GM19099 (cell line): Measurements from ENCODE around the gene ZNF699.

Source experiments
- POLR2A ChIP-seq: IDR thresholded peaks from 3 replicates; pipeline ENCODE4 v1.6.1; 2011; ENCODE audit warnings: low read depth; ENCODE audit not compliant: insufficient read length; ENCODE audit errors: extremely low read depth

The ZNF699 gene

GRCh38 chr19:9309139-9309973, at the start of gene ZNF699:
ZNF699 (minus strand) TSS chr19:9309838; CDS start chr19:9305119, 4,719 bp downstream.
- peak; percentile 72 for TF ChIP-seq POLR2A

- TF ChIP-seq POLR2A, result no peak
Measured at GRCh38 chr19:9354651-9355050, 45.0 kb upstream of the ZNF699 start.

GRCh38 chr19:9353011-9353410, 43.4 kb upstream of the ZNF699 start:
- TF ChIP-seq POLR2A, result no peak

GRCh38 chr19:9352505-9352904, 42.9 kb upstream of the ZNF699 start:
- no peak for TF ChIP-seq POLR2A

GRCh38 chr19:9348671-9349070, 39.0 kb upstream of the ZNF699 start:
- TF ChIP-seq POLR2A, result no peak

- no peak for TF ChIP-seq POLR2A
Measured at GRCh38 chr19:9348253-9348652, 38.6 kb upstream of the ZNF699 start.

- no peak for TF ChIP-seq POLR2A
Measured at GRCh38 chr19:9345005-9345404, 35.4 kb upstream of the ZNF699 start.

GRCh38 chr19:9342610-9343304, 33.1 kb upstream of the ZNF699 start:
- no peak for TF ChIP-seq POLR2A

- TF ChIP-seq POLR2A, result no peak
Measured at GRCh38 chr19:9329999-9330398, 20.4 kb upstream of the ZNF699 start.

- no peak for TF ChIP-seq POLR2A
Measured at GRCh38 chr19:9324584-9324962, 14.9 kb upstream of the ZNF699 start.

- peak; percentile 68 for TF ChIP-seq POLR2A
Measured at GRCh38 chr19:9323919-9324583, 14.4 kb upstream of the ZNF699 start, which contains the start of gene ZNF559. ZNF559 (plus strand) TSS chr19:9324179; CDS start chr19:9338550, 14,371 bp downstream.

- TF ChIP-seq POLR2A, result no peak
Measured at GRCh38 chr19:9323557-9323918, 13.9 kb upstream of the ZNF699 start.

- no peak for TF ChIP-seq POLR2A
Measured at GRCh38 chr19:9321338-9321737, 11.7 kb upstream of the ZNF699 start.

GRCh38 chr19:9313756-9314155, 4.1 kb upstream of the ZNF699 start:
- no peak for TF ChIP-seq POLR2A

GRCh38 chr19:9309974-9310446, 372 bp upstream of the ZNF699 start:
- TF ChIP-seq POLR2A, result no peak
